Measurements from ENCODE around the gene P2RY6.

The P2RY6 gene

DNA sequence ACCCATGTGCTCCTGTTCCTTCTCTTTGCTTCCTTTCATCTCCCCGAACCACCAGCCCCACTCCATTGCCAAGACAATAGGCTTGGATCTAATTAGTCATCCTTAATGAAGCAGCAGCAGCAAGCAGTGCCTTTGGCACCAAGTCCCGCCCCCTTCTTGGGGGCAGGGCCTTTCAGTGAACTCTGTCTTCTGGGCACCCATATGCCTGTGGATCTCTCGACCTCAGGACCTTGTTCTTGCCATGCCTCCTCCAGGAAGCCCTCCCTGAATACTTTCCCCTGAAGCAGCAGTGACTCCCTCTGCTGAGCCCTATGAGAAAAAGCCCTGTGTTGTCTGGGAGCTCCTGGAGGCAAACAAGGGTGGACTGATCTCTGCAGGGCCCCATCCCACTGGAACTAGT lies 68.0 kb downstream of the P2RY6 start:
- no peak for DNase-seq

DNA sequence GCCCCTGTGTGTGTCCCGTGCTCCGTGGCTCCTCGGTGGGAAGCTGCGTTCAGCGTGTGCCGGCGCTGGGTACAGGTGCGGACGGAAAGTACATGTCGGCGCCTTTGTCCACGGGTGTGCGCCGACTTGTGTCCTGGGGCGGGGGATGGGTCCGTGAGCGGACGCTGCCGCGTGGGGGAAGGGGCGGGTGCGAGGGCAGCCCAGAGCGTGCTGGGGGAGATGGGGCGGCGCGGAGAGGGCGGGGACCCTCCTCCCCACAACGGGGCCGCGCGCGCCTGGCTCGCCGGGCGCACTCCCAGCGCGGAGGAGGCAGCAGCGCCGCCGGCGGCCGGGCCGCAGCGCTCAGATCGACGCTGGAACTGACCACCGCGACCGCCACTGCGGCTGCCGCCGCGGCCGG lies 70.5 kb downstream of the P2RY6 start:
- DNase-seq: no peak

GRCh38 chr11:73343076-73343873 lies 71.1 kb downstream of the P2RY6 start:
- no peak for DNase-seq

GRCh38 chr11:73344191-73344607 lies 72.1 kb downstream of the P2RY6 start:
- no peak for DNase-seq

- DNase-seq: no peak
These were observed 73.5 kb downstream of the P2RY6 start for GRCh38 chr11:73345481-73346160.

DNA sequence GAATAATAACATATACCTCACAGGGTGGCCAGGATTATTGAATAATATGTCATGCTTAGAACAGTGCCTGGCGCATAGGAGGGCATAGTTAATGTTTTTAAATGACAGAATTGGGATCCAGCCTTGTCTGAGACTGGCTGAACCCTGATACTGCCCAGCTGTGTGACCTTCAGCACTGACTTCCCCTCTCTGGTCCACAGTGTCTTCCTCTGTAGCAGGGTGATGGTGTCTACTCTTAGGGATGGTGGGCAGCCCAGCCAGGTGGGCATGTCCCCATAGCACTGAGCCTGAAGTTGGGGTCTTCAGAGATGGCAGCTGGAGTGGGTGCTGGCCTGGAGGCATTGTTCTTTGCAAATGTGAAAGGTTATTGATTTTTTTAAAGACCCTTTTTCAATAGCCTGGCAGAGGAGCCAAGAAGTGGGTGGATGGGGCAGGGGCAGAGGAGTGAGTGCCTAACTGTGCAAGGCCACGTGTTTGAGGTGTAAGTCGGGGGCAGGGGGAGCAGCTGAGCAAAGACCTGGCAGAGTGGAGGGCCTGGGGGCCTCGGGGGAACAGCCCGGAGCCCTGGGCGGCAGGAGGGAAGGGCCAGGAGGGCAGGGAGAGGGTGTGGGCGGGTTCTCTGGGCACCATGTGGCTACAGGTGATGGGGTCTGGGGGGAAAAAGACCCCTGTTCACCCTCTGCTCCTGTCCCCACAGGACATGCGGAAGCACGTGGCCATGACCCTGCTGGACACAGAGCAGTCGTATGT lies 74.2 kb downstream of the P2RY6 start:
- no peak for DNase-seq

DNA sequence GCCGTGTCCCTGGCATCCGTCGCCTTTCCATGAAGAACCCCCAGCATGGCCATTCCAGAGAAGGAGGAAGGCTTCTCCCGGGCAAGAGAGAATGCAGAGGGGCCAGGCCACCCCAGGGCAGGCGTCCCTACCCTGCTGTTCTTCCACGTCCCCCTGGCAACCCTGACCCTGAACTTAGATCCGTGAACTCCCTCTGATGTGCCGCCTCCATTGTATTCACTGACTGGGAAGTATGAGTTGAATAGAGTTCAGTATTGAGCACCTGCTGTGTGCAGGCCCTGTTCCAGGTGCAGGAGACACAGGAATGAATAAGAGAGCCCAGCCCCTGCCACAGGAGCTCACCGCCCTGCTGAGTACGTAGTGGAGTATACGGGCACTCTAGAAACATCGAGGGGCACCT lies 74.9 kb downstream of the P2RY6 start:
- DNase-seq: no peak

All from GOT3 (cell line).